HAP-1 (cell line): ENCODE measurements around the gene NLRP9.

Source experiments
- DNase-seq, 2 experiments: peaks; one replicate each; pipeline ENCODE4 v3.0.0-alpha.2; 2016 to 2020; ENCODE audit warnings: low spot score in 2 of 2
- H3K27me3 ChIP-seq: fragments of 250-450 bp; sonication (Bioruptor Pico); 2 replicates; pipeline ENCODE4 v1.5.1; 2020; ENCODE audit warnings: low read depth, mild to moderate bottlenecking, moderate library complexity
- H3K36me3 ChIP-seq: fragments of 250-450 bp; sonication (Bioruptor Pico); replicated peaks from 2 replicates; pipeline ENCODE4 v1.5.1; 2020; ENCODE audit warnings: mild to moderate bottlenecking
- H3K4me1 ChIP-seq: fragments of 250-450 bp; sonication (Bioruptor Pico); 2 replicates; pipeline ENCODE4 v1.5.1; 2020; ENCODE audit warnings: mild to moderate bottlenecking
- H3K4me3 ChIP-seq: fragments of 250-450 bp; sonication (Bioruptor Pico); 2 replicates; pipeline ENCODE4 v1.5.1; 2020; ENCODE audit warnings: mild to moderate bottlenecking, moderate library complexity
- H3K9me3 ChIP-seq: fragments of 250-450 bp; sonication (Bioruptor Pico); 2 replicates; pipeline ENCODE4 v1.5.1; 2020; ENCODE audit warnings: mild to moderate bottlenecking, moderate library complexity
- in situ Hi-C: fragments of 300-500 bp; cut with MboI; formaldehyde crosslinking; loops from 3 replicates; pipeline ENCODE4 v1.14.3; 2020; ENCODE audit warnings: low sequenced_read_pairs, inconsistent platforms, mixed read lengths

The NLRP9 gene

GRCh38 chr19:55669418-55670279 is 68.6 kb downstream of the NLRP9 start:
- DNase-seq, result no peak
- peaks cover 71% of the 10 kb centered on the region for H3K36me3 ChIP-seq
- H3K9me3 ChIP-seq, result no peaks in the 10 kb centered on the region
- in situ Hi-C loops, result loop anchor here (25.0 kb wide), 2 partner anchors 1207 to 1482 kb away; partner anchors contain the start of genes CDC42EP5, LENG9, MBOAT7 and TSEN34
- peaks cover 6% of the 10 kb centered on the region for H3K4me1 ChIP-seq
- no peak overlapping the region for H3K4me3 ChIP-seq
- no peaks in the 10 kb centered on the region for H3K27me3 ChIP-seq

- peaks cover 75% of the 10 kb centered on the region for H3K36me3 ChIP-seq
- H3K4me1 ChIP-seq, result peaks cover 2% of the 10 kb centered on the region; the same call in 1 of the 2 replicates
- no peak overlapping the region for H3K4me3 ChIP-seq
- DNase-seq, result no peak
- no peaks in the 10 kb centered on the region for H3K27me3 ChIP-seq
- H3K9me3 ChIP-seq, result no peaks in the 10 kb centered on the region
- in situ Hi-C loops, result loop anchor here (25.0 kb wide), 2 partner anchors 1206 to 1481 kb away; partner anchors contain the start of genes CDC42EP5, LENG9, MBOAT7 and TSEN34
Measured at GRCh38 chr19:55668603-55669348, 69.4 kb downstream of the NLRP9 start.

- Histone ChIP-seq H3K4me3 (no peak overlapping the region), H3K36me3 (peaks cover 78% of the 10 kb centered on the region), H3K9me3 (no peaks in the 10 kb centered on the region), H3K4me1 (no peaks in the 10 kb centered on the region; the same call in 1 of the 2 replicates), H3K27me3 (no peaks in the 10 kb centered on the region)
- in situ Hi-C loops, result loop anchor here (25.0 kb wide), 2 partner anchors 1206 to 1481 kb away; partner anchors contain the start of genes CDC42EP5, LENG9, MBOAT7 and TSEN34
- DNase-seq, result no peak
Measured at GRCh38 chr19:55667958-55668357, 70.2 kb downstream of the NLRP9 start.

GRCh38 chr19:55667511-55667910 is 70.7 kb downstream of the NLRP9 start:
- Histone ChIP-seq H3K9me3 (no peaks in the 10 kb centered on the region), H3K36me3 (peaks cover 82% of the 10 kb centered on the region), H3K4me1 (no peaks in the 10 kb centered on the region; the same call in 1 of the 2 replicates), H3K4me3 (no peak overlapping the region), H3K27me3 (no peaks in the 10 kb centered on the region)
- no peak for DNase-seq
- in situ Hi-C loops, result loop anchor here (25.0 kb wide), 2 partner anchors 1205 to 1480 kb away; partner anchors contain the start of genes CDC42EP5, LENG9, MBOAT7 and TSEN34

GRCh38 chr19:55667006-55667381 is 71.2 kb downstream of the NLRP9 start:
- H3K4me3 ChIP-seq, result no peak overlapping the region
- H3K36me3 ChIP-seq, result peaks cover 80% of the 10 kb centered on the region
- DNase-seq, result no peak
- H3K9me3 ChIP-seq, result no peaks in the 10 kb centered on the region
- in situ Hi-C loops, result loop anchor here (25.0 kb wide), 2 partner anchors 1205 to 1480 kb away; partner anchors contain the start of genes CDC42EP5, LENG9, MBOAT7 and TSEN34
- H3K27me3 ChIP-seq, result no peaks in the 10 kb centered on the region
- H3K4me1 ChIP-seq, result no peaks in the 10 kb centered on the region

- Histone ChIP-seq H3K27me3 (no peaks in the 10 kb centered on the region), H3K4me3 (no peak overlapping the region), H3K36me3 (peaks cover 85% of the 10 kb centered on the region), H3K4me1 (no peaks in the 10 kb centered on the region), H3K9me3 (no peaks in the 10 kb centered on the region)
- in situ Hi-C loops, result loop anchor here (25.0 kb wide), 2 partner anchors 1204 to 1479 kb away; partner anchors contain the start of genes CDC42EP5, LENG9, MBOAT7 and TSEN34
- DNase-seq, result no peak
Measured at GRCh38 chr19:55666343-55667005, 71.7 kb downstream of the NLRP9 start.

GRCh38 chr19:55663846-55664536 is 74.2 kb downstream of the NLRP9 start:
- H3K4me3 ChIP-seq, result no peak overlapping the region
- DNase-seq, result no peak
- H3K9me3 ChIP-seq, result no peaks in the 10 kb centered on the region
- in situ Hi-C loops, result loop anchor here (25.0 kb wide), 2 partner anchors 1202 to 1477 kb away; partner anchors contain the start of genes CDC42EP5, LENG9, MBOAT7 and TSEN34
- H3K27me3 ChIP-seq, result no peaks in the 10 kb centered on the region
- H3K36me3 ChIP-seq, result peaks cover 91% of the 10 kb centered on the region
- no peaks in the 10 kb centered on the region for H3K4me1 ChIP-seq

- peaks cover 11% of the 10 kb centered on the region for H3K4me1 ChIP-seq
- in situ Hi-C loops, result loop anchor here (25.0 kb wide), 2 partner anchors 1200 to 1475 kb away; partner anchors contain the start of genes CDC42EP5, LENG9, MBOAT7 and TSEN34
- no peak overlapping the region for H3K4me3 ChIP-seq
- no peaks in the 10 kb centered on the region for H3K9me3 ChIP-seq
- no peaks in the 10 kb centered on the region for H3K27me3 ChIP-seq
- DNase-seq, result no peak
- H3K36me3 ChIP-seq, result peaks cover 76% of the 10 kb centered on the region
Measured at GRCh38 chr19:55661826-55662225, 76.4 kb downstream of the NLRP9 start.

- in situ Hi-C loops, result loop anchor here (25.0 kb wide), 2 partner anchors 1199 to 1474 kb away; partner anchors contain the start of genes CDC42EP5, LENG9, MBOAT7 and TSEN34
- Histone ChIP-seq H3K27me3 (no peaks in the 10 kb centered on the region), H3K4me3 (no peak overlapping the region), H3K9me3 (no peaks in the 10 kb centered on the region), H3K36me3 (peaks cover 72% of the 10 kb centered on the region), H3K4me1 (peaks cover 11% of the 10 kb centered on the region)
- DNase-seq, result no peak
Measured at GRCh38 chr19:55660991-55661390, 77.2 kb downstream of the NLRP9 start.

- no peaks in the 10 kb centered on the region for H3K9me3 ChIP-seq
- H3K36me3 ChIP-seq, result peaks cover 72% of the 10 kb centered on the region
- no peak for DNase-seq
- H3K4me3 ChIP-seq, result no peak overlapping the region
- in situ Hi-C loops, result loop anchor here (25.0 kb wide), 2 partner anchors 1198 to 1473 kb away; partner anchors contain the start of genes CDC42EP5, LENG9, MBOAT7 and TSEN34
- no peaks in the 10 kb centered on the region for H3K27me3 ChIP-seq
- H3K4me1 ChIP-seq, result peaks cover 11% of the 10 kb centered on the region
Measured at GRCh38 chr19:55660404-55660803, 77.8 kb downstream of the NLRP9 start.

- H3K9me3 ChIP-seq, result no peaks in the 10 kb centered on the region
- peaks cover 11% of the 10 kb centered on the region for H3K4me1 ChIP-seq
- H3K4me3 ChIP-seq, result no peak overlapping the region
- DNase-seq, result no peak
- in situ Hi-C loops, result loop anchor here (25.0 kb wide), 2 partner anchors 1198 to 1473 kb away; partner anchors contain the start of genes CDC42EP5, LENG9, MBOAT7 and TSEN34
- H3K36me3 ChIP-seq, result peaks cover 74% of the 10 kb centered on the region
- no peaks in the 10 kb centered on the region for H3K27me3 ChIP-seq
Measured at GRCh38 chr19:55659822-55660221, 78.4 kb downstream of the NLRP9 start.

GRCh38 chr19:55658846-55659459 is 79.2 kb downstream of the NLRP9 start:
- in situ Hi-C loops, result loop anchor here (25.0 kb wide), 2 partner anchors 1197 to 1472 kb away; partner anchors contain the start of genes CDC42EP5, LENG9, MBOAT7 and TSEN34
- Histone ChIP-seq H3K36me3 (peaks cover 65% of the 10 kb centered on the region), H3K4me3 (no peak overlapping the region), H3K27me3 (no peaks in the 10 kb centered on the region), H3K9me3 (no peaks in the 10 kb centered on the region), H3K4me1 (peaks cover 11% of the 10 kb centered on the region)
- DNase-seq, result no peak
